Measurements from ENCODE around the gene MMP15. TPM values are rescaled to one million over a fixed set of nuclear protein-coding genes. Genes with fewer than 3 reads are reported as not detected.

Gene MMP15
- total RNA-seq, 1 donor from 2014 or later: 14.9 TPM

GRCh38 chr16:57982385-57982784 lies 43.2 kb upstream of the MMP15 start:
- H3K27ac ChIP-seq: no peak overlapping the region
- DNase-seq (ENCODE audit: low spot score in 2 of 2): no peak
- no peak for TF ChIP-seq CTCF (IDR thresholded peaks at IDR 0.05)
- peaks cover 3 to 7% of the 10 kb centered on the region in 2 donors for H3K4me1 ChIP-seq
- no peaks in the 10 kb centered on the region for H3K36me3 ChIP-seq
- no peaks in the 10 kb centered on the region for H3K27me3 ChIP-seq
- H3K9me3 ChIP-seq: no peaks in the 10 kb centered on the region
- intact Hi-C loops (cut with DNase I): no loop called here
- H3K4me3 ChIP-seq: no peak overlapping the region

GRCh38 chr16:57984443-57985203 lies 40.9 kb upstream of the MMP15 start:
- no peak for TF ChIP-seq CTCF (IDR thresholded peaks at IDR 0.05)
- Histone ChIP-seq H3K4me1 (peaks cover 3 to 7% of the 10 kb centered on the region in 2 donors), H3K36me3 (no peaks in the 10 kb centered on the region), H3K27ac (no peak overlapping the region), H3K9me3 (no peaks in the 10 kb centered on the region), H3K4me3 (peak overlapping the region; percentile 44 to 57), H3K27me3 (no peaks in the 10 kb centered on the region)
- DNase-seq (ENCODE audit: low spot score in 2 of 2): peak; percentile 37 to 86
- intact Hi-C loops (cut with DNase I): no loop called here

DNA sequence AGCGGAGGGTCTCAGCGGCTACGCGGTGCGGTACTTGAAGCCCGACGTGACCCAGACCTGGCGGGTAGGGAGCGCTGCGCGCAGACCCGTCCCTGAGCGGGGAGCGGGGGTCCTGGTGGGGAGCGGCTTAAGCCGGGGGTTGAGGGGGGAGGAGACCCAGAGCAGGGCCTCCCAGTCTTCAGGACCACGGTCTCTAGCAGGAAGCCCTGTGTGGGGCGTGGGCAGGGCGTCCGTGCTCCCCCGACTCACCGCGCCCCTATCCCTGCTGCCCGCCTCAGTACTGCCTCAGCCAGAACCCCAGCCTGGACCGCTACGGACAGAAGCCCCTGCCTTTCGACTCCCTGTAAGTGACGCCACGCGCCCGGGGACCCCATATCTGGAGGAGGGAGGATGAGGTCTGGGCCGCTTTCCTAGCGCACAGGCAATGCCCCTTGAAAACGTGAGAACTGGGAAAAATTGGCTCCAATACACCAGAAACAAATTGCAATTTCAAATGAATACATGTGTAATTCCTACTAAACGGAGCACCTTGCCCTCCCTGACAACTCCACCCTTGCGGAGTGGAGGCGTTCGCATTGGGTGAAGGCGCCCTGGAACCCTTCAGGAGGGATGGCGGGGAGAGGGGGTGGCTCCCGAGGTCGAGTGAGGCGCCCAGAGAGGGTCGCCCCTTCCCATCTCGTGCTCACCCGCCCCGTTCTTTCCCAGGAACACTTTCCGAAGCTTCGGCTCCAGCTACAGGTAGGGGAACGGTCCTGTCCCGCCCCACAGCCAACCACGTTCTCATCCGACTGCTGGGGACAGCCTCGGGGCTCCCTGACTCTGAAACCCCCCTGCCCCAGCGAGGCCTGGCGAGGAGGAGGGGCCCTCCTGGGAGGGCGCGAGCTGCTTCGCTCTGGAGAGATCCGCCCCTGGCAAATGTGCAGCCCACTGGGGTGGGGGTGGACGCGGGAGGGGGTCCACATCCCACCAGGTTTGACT lies 40.1 kb upstream of the MMP15 start:
- Histone ChIP-seq H3K9me3 (no peaks in the 10 kb centered on the region), H3K36me3 (no peaks in the 10 kb centered on the region), H3K27ac (no peak overlapping the region), H3K27me3 (no peaks in the 10 kb centered on the region), H3K4me3 (peak overlapping the region; percentile 44 to 57), H3K4me1 (peaks cover 3 to 7% of the 10 kb centered on the region in 2 donors)
- DNase-seq (ENCODE audit: low spot score in 2 of 2): no peak
- TF ChIP-seq CTCF (IDR thresholded peaks at IDR 0.05): no peak
- intact Hi-C loops (cut with DNase I): no loop called here

DNA sequence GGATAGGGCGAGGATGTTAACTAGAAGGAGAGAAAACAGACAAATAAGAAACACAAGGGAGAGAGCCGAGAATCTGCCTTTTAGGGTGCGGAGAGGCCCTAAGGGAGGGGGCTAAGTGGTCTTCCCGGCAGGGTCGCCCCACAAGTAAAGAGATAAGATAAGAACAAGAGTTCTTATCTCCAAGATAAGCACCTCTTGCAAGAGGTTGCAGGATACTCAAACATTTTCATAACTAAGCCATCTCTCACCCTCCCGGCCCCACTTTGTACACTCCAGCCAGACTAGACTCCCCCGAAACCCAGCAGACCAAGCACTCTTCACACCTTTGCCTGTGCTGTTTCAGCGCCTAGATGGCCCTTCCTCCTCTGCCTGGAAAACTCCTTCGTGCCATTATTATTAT lies 39.4 kb upstream of the MMP15 start:
- Histone ChIP-seq H3K27me3 (no peaks in the 10 kb centered on the region), H3K9me3 (no peaks in the 10 kb centered on the region), H3K4me3 (no peak overlapping the region), H3K4me1 (peaks cover 3 to 7% of the 10 kb centered on the region in 2 donors), H3K27ac (no peak overlapping the region), H3K36me3 (no peaks in the 10 kb centered on the region)
- no peak for DNase-seq (ENCODE audit: low spot score in 2 of 2)
- intact Hi-C loops (cut with DNase I): no loop called here
- TF ChIP-seq CTCF (IDR thresholded peaks at IDR 0.05): no peak

DNA sequence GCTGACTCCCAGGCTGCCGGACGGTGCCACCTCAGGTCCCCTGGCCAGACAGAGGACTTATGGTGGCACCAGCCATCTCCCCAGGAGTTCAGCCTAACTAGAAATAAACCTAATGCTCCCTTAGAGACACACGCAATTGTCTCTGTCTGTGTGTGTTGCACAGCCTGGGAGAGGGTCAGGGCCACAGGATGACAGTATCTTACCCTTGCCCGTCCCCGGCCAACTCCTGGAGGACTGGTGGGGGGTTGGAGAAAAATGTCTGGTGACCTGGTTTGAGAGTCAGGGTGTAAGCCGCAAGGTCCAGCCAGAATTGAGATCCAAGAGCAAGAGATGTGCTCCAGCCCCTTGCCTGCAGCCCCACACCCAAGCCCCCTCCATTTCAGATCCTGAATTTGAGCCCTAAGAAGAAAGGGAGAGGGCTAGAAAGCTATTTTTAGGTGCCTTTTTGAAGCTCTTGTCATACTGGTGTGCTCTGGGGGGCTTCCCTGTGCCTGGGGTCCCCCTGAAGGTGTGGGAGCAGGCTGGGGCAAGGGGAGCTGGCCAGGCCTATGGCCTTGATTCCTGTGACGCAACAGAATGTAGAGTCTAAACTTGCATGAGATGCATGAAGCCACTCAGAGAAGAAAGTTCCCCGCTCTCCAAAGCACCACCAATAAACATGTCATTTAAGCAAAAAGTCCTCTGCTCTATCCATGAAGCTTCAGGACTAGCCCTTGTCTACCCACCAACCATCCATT lies 37.9 kb upstream of the MMP15 start:
- Histone ChIP-seq H3K36me3 (no peaks in the 10 kb centered on the region), H3K4me3 (no peak overlapping the region), H3K9me3 (no peaks in the 10 kb centered on the region), H3K27me3 (no peaks in the 10 kb centered on the region), H3K27ac (no peak overlapping the region), H3K4me1 (peaks cover 3 to 7% of the 10 kb centered on the region in 2 donors)
- TF ChIP-seq CTCF (IDR thresholded peaks at IDR 0.05): no peak
- intact Hi-C loops (cut with DNase I): no loop called here
- no peak for DNase-seq (ENCODE audit: low spot score in 2 of 2)

Data from ascending aorta (tissue), 2 donors.